Cardiac muscle cell (in vitro differentiated cells and primary cell): ENCODE results near the gene SNRPF. TPM values are rescaled to one million over a fixed set of nuclear protein-coding genes. Genes with fewer than 3 reads are reported as not detected.

Experiments used
- DNase-seq, 2 donors: peaks; one replicate each; pipeline versions ENCODE4 v3.0.0 to v3.0.0-alpha.2; 2010 to 2017; ENCODE audit warnings: low read depth in 1 of 2, low spot score in 1 of 2
- H3K27ac ChIP-seq: fragments of 200-600 bp; sonication (generic); 2 replicates; pipeline ENCODE4 v1.5.1; 2016
- H3K27me3 ChIP-seq: fragments of 200-600 bp; sonication (generic); 2 replicates; pipeline ENCODE4 v1.6.0; 2016; ENCODE audit warnings: control low read depth
- H3K36me3 ChIP-seq: fragments of 200-600 bp; sonication (generic); 2 replicates; pipeline ENCODE4 v1.5.1; 2016; ENCODE audit warnings: control low read depth
- H3K4me1 ChIP-seq: fragments of 200-600 bp; sonication (generic); 2 replicates; pipeline ENCODE4 v1.8.1; 2017; ENCODE audit warnings: low read depth, mild to moderate bottlenecking, mixed run types
- H3K4me3 ChIP-seq: fragments of 200-600 bp; sonication (generic); 2 replicates; pipeline ENCODE4 v1.5.1; 2016; ENCODE audit warnings: mild to moderate bottlenecking
- H3K9me3 ChIP-seq: fragments of 200-600 bp; sonication (generic); 2 replicates; pipeline ENCODE4 v1.5.1; 2017; ENCODE audit warnings: low read depth, mild to moderate bottlenecking, control low read depth
- polyA plus RNA-seq: library from polyadenylated mRNA; unstranded; fragments of >200 nt; fragmentation: Nextera tagmentation; extraction: Ambion mirVana; gene quantifications from 2 replicates; pipeline ENCODE4 v1.2.1, GENCODE V29; 2016
- total RNA-seq: library from RNA; depleted of rRNA; stranded (reverse); fragments of >200 nt; gene quantifications from 2 replicates; pipeline ENCODE4 v1.2.3, GENCODE V29; 2016
- TF ChIP-seq, protein P1 (sequence below): IDR thresholded peaks from 2 replicates; pipeline ENCODE4 v1.5.1; 2012; ENCODE audit warnings: low read depth, mild to moderate bottlenecking, low read length

Gene SNRPF
- total and polyA plus RNA-seq, 2 experiments from 2014 or later = 20.9 to 76.2 TPM

GRCh38 chr12:95851606-95852005, 7.1 kb upstream of the SNRPF start:
- Histone ChIP-seq H3K27me3 (no peaks in the 10 kb centered on the region), H3K4me1 (no peaks in the 10 kb centered on the region), H3K9me3 (no peaks in the 10 kb centered on the region), H3K27ac (no peak overlapping the region), H3K36me3 (no peaks in the 10 kb centered on the region), H3K4me3 (no peak overlapping the region)
- no peak for DNase-seq
- TF ChIP-seq, protein P1, sequence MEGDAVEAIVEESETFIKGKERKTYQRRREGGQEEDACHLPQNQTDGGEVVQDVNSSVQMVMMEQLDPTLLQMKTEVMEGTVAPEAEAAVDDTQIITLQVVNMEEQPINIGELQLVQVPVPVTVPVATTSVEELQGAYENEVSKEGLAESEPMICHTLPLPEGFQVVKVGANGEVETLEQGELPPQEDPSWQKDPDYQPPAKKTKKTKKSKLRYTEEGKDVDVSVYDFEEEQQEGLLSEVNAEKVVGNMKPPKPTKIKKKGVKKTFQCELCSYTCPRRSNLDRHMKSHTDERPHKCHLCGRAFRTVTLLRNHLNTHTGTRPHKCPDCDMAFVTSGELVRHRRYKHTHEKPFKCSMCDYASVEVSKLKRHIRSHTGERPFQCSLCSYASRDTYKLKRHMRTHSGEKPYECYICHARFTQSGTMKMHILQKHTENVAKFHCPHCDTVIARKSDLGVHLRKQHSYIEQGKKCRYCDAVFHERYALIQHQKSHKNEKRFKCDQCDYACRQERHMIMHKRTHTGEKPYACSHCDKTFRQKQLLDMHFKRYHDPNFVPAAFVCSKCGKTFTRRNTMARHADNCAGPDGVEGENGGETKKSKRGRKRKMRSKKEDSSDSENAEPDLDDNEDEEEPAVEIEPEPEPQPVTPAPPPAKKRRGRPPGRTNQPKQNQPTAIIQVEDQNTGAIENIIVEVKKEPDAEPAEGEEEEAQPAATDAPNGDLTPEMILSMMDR = no peak

DNA sequence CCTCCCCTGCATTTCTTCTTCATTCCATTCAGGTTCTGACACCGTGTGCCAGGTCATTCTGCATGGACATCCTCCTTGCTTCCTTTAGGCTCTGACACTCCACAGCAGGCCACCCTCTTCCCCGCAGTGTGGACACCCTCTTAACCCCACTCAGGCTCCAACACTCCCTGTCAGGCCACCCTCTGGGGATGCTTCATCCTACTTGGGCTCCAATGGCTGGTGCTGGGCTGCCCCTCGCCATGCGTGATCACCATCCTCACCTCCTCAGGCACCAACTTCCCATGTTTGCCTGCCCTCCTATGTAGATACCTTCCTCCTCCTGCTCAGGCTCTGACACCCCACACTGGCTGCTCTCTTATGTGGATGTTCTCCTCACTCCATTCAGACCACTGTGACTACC, 6.6 kb upstream of the SNRPF start:
- H3K27me3 ChIP-seq = no peaks in the 10 kb centered on the region
- H3K4me1 ChIP-seq = no peaks in the 10 kb centered on the region
- TF ChIP-seq, protein P1 = no peak
- H3K4me3 ChIP-seq = no peak overlapping the region
- H3K27ac ChIP-seq = no peak overlapping the region
- no peaks in the 10 kb centered on the region for H3K9me3 ChIP-seq
- no peak for DNase-seq
- H3K36me3 ChIP-seq = no peaks in the 10 kb centered on the region

- Histone ChIP-seq H3K4me3 (no peak overlapping the region), H3K27me3 (no peaks in the 10 kb centered on the region), H3K27ac (no peak overlapping the region), H3K9me3 (no peaks in the 10 kb centered on the region), H3K36me3 (peaks cover 8% of the 10 kb centered on the region), H3K4me1 (peaks cover 6% of the 10 kb centered on the region)
- DNase-seq = no peak
- TF ChIP-seq, protein P1 = no peak
Observed at GRCh38 chr12:95857156-95857555, 1.6 kb upstream of the SNRPF start.

DNA sequence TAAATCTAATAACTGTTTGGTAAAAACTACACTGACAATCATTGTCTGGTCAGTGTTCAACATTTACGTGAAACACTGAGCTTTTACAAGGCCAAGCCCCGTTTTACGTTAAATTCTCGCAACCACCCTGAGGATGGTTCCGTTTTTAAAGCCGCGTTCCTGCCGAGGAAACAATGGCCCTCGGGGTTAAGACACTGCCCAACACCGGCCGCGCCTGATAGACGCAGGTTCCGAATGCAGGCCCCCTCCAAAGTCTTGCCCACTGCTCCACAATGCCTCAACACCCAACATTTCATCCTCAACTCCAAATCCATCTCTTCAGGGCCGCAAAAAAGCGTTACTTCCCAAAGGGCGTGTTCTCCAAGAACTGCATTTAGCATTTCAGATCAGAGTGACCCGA, 953 bp upstream of the SNRPF start:
- DNase-seq = no peak
- Histone ChIP-seq H3K4me3 (no peak overlapping the region), H3K27me3 (no peaks in the 10 kb centered on the region), H3K4me1 (peaks cover 6% of the 10 kb centered on the region), H3K36me3 (peaks cover 8% of the 10 kb centered on the region), H3K27ac (no peak overlapping the region), H3K9me3 (no peaks in the 10 kb centered on the region)
- TF ChIP-seq, protein P1 = no peak

- TF ChIP-seq, protein P1 = no peak
- H3K27me3 ChIP-seq = no peaks in the 10 kb centered on the region
- peak; percentile 26 to 63 for DNase-seq
- peak overlapping the region; percentile 68 for H3K4me3 ChIP-seq
- peaks cover 13% of the 10 kb centered on the region for H3K36me3 ChIP-seq
- no peaks in the 10 kb centered on the region for H3K9me3 ChIP-seq
- peak overlapping the region; percentile 87 for H3K27ac ChIP-seq
- H3K4me1 ChIP-seq = peaks cover 6% of the 10 kb centered on the region
Observed at GRCh38 chr12:95859344-95859816, 628 bp downstream of the SNRPF start.
